HG02970 (cell line): ENCODE data around the gene ALKBH5.

ENCODE experiments used
- ATAC-seq: cut with Tn5 transposase; IDR thresholded peaks from one replicate; pipeline ENCODE4 v1.9.1; 2021; ENCODE audit warnings: mild to moderate bottlenecking, moderate library complexity, moderate number of reproducible peaks; ENCODE audit not compliant: unreplicated experiment, low FRiP score

Gene ALKBH5

DNA sequence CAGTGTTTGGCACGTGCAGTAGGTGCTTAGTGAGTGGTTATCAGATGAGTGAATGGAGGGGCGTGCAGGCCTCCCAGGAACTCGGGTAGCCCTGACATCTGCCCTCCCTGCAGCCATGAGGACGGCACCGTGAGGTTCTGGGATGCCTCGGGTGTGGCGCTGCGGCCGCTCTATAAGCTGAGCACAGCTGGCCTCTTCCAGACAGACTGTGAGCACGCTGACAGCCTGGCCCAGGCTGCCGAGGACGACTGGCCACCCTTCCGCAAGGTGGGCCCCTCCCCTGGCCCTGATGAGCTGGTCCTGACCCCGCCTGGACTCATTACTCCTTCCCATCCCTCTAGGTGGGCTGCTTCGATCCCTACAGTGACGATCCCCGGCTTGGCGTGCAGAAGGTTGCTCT, 52.9 kb downstream of the ALKBH5 start:
- ATAC-seq: no peak

DNA sequence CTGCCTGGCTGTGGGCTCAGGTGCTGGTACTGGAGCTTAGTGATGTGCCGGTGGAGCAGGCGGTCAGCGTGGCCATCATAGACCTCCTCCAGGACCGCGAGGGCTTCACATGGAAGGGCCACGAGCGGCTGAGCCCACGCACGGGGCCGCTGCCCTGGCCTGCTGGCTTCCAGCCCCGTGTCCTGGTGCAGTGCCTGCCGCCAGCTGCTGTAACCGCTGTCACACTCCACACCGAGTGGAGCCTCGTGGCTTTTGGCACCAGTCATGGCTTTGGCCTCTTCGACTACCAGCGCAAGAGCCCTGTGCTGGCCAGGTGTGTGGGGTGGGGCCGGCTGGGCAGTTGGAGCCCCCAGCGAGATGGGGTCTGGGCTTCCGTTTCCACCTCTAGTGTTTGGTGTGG, 53.8 kb downstream of the ALKBH5 start:
- no peak for ATAC-seq

DNA sequence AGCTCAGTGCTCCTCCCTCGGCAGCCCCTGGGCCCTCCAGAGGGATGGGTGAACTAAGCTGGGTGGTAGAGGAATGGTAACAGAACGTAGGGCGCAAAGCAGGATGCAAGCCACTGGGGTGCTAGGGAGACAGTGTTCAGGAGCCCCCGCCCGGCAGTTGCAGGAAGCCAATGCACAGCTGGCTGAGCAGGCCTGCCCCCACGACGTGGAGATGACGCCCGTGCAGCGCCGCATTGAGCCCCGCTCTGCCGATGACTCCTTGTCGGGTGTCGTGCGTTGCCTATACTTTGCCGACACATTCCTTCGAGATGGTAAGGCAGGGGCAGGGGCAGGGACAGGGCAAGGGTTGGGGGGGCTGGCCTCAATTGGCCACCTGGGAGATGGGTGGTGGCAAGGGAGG, 54.7 kb downstream of the ALKBH5 start:
- no peak for ATAC-seq

DNA sequence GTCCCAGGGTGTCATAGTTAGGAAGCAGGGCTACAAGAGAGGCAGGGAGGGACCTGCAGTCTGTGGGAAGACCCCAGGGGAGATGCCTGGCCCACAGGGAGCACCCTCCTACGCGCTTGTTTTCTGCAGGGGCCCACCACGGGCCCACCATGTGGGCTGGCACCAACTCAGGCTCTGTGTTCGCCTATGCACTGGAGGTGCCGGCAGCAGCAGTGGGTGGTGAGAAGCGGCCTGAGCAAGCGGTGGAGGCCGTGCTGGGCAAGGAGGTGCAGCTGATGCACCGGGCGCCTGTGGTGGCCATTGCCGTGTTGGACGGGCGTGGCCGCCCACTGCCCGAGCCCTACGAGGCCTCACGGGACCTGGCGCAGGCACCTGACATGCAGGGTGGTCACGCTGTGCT, 56.8 kb downstream of the ALKBH5 start:
- no peak for ATAC-seq

DNA sequence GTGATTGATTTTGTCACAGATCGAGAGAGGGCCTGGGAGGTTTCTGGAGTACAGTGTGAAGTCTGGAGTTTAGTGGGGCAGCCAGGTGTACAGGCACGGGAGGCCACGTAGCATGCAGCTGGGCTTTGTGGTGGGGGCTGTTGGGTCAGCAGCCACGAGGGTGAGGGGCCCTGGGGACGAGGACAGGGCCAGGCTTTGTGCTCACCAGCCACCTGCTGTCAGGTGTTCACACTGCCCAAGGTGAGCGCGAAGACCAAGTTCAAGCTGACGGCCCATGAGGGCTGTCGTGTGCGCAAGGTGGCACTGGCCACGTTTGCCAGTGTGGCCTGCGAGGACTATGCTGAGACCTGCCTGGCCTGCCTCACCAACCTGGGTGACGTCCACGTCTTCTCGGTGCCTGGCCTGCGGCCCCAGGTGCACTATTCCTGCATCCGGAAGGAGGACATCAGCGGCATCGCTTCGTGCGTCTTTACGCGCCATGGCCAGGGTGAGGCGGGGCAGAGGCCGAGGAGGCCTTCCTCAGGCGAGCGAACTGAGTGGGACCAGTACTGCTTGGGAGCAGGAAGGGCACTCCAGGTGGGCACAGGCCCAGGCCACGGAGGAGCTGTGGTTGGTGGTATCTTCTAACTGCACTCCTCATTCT, 57.7 kb downstream of the ALKBH5 start:
- ATAC-seq: no peak

DNA sequence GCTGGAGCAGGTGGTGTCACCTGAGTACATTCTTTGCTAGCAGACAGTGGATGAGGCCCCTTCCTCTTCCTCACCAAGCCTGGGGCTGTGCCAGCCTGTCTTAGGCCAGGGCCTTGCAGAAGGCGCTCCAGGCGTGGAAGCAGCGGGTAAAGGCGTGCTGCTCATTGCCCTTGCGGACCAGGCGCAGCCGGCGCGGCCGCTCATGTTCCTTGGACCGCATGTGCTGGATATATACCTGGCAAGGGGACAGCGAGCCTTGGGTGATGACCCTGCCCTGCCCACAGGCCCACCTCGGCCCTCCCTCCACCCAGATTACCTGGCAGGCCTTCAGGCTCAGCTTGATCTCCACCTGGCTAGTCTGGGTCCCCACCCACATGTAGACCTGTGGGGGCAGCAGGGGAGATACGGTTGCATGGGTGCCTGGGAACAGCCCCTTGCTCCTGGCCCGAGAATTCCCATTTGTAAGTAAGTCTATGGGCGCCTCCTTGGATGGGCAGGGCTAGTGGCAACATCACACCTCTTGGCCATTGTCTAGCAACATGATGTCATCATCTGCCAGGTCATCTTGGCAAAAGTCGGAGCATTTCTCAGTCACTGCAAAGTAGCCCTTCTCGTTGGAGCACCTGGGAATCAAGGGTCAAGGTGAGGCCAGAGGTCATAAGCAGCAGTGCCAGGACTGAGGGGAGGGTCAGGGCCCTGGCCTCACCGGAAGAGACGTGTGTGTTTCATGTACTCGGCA, 61.6 kb downstream of the ALKBH5 start:
- ATAC-seq: no peak

DNA sequence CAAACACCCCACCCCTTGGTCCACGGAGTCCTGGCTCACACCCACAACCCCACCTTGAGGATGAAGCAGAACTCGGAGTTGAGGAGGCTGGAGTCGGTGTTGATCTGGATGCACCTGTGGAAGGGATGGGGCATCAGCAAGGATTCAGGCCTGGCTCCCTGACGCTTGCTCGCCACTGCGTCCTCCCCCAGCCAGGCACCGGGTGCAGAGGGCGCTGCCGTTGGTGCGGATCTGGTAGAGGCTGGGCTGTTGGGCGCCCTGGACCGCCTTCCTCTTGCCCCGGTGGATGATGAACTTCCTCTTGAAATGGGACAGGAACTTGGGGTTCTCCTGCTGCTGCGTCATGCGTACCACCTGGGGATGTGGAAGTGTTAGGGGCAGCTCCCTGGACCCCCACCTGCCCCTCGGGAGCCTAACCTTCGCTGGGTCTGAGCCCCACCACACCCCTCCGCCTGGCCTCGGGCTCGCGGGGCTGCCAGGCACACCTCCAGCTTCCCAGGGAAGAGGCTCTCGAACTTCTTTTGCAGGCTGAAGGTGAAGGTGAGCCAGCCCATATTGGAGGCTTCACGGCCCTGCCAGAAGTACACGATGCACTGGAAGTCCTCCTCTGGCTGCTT, 62.6 kb downstream of the ALKBH5 start:
- ATAC-seq: no peak

DNA sequence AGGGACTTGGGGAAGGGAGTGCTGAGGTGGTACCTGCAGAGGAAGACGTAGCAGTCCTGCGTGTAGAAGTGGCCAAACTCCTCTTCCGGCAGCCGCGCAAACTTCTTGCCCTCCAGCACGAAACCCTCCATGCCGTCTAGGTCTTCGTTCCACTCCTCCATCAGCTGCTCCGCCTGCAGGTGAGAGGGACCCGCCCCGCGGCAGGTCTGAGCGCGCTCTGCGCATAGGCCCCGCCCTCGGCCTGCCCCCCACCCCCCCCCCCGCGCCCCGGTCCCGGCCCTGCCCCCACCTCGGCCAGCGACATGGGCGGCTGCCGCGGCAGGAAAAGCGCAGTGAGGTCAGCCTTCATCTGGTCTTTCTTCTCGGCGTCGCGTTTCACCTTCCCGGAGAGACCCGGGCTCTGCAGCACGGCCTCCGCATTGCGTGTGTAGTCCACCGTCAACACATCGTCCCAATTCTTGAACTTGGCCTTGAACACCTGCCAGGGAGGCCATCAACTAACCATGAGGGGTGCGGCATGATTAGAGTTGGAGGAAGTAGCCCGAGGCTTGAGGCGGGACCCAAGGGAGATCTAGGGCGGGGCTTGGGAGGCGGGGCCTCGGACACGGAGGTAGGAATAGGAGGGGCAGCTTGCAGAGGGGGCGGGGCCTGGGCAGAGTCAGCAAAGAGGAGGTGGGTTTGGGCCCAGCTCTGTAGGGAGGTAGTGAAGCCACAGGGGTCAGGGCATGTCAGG, 63.4 kb downstream of the ALKBH5 start:
- no peak for ATAC-seq

DNA sequence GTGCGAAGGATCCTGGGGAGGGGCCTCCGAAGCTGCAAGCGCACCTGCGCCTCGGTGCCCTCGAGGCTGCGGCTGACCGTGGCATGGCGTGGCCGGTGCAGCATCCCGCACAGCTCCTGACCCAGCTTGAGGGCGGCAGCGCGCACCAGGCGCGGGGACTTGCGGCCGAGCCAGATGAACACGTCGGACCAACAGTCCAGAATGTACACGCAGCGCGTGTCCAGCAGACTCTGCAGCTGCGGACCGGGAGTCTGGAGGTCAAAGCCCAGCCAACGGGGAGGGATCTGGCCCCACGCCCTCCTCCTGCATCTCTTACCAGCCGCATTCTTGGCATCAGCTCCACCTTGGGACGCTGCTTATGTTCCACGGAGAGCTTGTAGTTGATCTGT, 64.0 kb downstream of the ALKBH5 start:
- no peak for ATAC-seq

DNA sequence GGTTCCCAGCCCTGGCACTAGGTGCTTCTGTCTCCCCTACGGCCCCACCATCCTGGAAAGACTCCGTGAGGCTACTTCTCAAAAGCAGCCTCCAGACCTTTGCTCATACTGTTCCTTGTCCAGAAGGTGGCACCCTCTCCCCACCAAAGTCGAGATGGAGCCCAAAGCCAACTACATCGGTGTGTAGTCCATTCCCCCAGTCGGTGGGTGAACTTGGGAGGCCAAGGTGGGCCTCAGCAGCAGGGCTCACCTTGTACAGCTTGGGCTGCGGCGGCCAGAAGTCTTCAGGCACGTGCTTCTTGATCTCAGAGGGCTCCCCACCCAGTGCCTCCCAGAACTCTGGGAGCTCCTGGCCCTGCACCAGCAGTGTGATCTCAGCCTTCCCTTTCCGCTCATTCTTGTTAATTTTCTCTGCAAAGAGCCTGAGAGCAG, 64.7 kb downstream of the ALKBH5 start:
- no peak for ATAC-seq

DNA sequence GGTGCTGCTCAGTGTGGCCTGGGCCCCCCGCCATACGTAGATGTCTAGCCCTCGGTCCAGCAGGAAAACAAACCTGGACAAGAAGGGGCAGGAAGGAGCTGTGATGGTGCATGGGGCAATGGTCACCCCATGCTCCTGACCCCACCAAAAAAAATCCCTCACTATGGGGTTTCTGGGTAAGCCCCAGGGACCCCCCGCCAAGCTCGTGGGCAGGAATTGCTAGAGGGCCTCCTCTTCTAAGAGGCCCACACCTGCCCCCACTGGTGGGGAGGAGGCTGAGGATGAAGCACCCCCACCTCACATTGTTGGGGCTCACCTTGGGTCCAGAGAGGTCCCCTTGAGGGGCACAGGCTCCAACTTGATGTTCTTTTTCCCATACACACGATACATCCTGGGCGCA, 65.2 kb downstream of the ALKBH5 start:
- no peak for ATAC-seq

DNA sequence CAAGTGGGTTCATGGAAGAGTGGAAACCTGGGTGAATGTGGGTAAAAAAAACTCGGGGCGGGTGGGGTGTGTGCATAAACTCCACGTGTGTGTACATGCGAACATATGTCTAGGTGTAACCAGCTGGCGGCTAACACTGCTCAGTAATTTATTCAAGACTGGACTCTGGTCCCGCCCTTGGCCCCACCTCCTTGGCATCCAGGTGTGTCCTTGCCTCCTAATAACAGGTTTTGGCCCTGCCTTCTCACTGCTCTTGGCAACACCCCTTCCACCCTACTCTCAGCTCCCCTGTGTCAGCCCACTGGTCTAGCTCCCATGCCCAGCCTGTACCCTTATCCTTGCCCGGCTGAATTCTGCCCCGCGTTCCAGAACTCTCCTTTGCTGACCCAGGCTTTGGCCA, 66.6 kb downstream of the ALKBH5 start:
- no peak for ATAC-seq

DNA sequence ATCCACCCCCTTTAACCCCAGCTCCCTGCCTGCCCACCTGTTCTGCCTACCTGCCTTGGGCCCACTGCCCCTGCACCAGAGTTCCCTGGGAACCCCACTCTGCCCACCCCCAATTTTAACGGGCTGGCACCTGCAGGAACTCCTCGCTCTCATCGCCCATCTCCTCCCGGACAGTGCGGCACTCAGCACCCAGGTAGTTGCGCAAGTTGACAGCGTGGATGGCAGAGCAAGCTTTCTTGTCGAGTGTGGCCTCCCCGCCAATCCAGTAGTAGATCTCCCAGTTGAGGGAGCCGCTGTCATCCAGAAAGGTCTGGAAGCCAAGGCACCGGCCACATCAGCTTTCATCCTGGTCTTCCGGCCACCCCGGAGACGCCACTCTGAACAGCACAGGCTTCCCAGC, 67.1 kb downstream of the ALKBH5 start:
- no peak for ATAC-seq

DNA sequence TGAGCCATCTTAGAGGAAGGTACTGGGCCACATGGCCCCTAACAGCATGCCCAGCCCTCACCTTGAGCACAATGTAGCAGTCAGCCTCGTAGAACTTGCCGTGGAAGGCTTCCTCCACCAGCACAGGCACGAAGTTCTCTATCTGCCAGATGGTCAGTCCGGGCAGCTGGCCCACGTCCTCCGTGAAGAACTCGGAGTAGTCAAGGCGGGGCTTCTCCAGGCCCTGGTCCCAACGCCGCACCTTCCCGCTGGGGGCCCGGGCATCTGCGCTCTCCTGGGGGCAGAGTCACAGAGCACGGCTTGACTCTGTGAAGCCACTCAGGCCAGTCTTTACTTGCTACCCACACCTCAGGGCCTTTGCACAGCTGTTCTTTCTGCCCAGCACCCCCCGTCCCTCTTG, 67.6 kb downstream of the ALKBH5 start:
- ATAC-seq: no peak

DNA sequence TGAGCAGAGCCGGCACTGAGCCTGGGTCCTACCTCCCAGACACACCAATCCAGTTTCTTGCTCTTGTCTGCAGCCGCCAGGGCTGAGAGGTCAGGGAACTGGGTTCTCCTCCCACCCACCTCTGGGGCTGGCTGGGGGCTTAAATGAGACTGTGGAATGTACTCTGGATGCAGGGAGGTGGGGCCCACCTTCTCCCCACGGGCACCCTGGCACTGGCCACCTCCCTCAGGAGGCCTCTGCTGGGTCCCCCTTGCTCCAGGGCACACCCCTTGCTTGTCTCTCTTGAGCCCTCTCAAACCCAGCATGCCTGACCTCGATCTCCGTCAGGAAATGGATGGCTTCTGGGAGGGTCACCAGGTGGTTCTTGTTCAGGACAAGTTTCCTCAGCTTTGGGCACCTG, 68.5 kb downstream of the ALKBH5 start:
- no peak for ATAC-seq

DNA sequence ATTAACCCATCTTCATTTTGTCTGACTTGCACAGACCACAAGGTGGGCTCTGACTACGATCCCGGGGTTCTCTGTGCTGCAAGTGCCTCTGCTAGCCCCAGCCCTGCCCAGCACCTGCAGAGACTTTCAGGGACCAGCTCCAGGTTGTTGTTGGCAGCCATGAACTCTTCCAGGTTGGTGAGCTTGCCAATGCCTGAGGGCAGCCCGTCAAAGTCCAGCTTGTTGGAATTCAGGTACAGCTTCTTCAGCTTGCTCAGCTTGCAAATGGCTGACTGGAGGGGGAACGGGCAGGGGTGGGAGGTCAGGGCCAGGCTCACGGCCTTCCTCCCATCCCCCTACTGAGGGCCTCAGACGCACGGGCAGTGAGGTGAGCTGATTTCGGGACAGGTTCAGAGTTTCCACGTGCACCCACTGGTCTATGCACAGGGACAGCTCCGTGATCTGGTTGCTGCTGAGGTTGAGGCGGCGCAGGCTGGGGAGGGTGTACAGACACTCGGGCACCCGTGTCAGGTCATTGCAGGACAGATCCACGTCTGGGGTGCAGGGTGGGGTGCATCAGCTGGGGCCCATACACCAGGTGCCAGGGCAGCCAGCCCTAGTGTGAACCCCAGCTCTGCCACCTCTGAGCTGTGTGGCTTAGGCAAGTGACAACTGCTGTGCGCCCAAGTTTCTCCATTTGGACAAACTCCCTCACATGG, 69.7 kb downstream of the ALKBH5 start:
- ATAC-seq: no peak

DNA sequence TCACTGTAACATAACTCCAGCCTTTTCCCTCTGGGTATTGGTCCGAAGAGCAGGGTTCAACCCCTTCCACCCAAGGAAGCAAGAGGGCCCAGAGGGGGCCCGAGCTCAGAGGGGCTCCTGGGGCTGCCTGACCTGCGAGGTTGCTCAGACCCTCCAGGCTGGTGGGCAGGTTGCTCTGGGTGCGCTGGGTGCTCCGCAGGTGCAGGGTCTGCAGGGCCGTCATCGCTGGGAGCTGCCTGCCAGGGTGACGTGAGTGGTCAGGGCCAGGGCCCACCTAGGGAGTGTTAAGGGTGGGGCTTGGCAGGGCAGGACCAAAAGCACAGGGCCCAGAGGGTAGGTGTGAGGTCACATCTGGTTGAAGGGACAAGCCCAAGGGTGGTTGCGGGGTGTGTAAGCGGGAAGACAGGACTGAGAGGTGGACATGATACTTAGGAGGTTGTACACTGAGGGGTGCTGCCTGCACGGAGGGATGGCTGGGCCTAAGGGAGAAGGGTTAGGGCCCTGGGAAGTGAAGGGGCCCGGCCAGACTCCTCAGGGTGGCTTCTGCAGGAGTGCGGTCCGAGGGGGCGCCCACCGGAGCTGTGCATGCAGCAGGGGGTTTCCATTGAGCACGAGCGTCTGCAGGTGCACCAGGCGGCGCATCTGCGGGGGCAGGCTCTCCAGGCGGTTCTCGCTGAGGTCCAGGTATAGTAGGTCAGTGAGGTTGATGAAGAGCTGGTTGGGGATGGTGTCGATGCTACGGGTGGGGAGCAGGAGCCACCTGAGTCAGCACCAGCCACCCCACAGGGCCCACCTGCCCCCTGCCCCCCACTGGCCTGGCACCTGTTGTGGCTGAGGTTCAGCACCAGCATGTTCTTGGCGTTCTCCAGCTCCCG, 70.6 kb downstream of the ALKBH5 start:
- no peak for ATAC-seq

DNA sequence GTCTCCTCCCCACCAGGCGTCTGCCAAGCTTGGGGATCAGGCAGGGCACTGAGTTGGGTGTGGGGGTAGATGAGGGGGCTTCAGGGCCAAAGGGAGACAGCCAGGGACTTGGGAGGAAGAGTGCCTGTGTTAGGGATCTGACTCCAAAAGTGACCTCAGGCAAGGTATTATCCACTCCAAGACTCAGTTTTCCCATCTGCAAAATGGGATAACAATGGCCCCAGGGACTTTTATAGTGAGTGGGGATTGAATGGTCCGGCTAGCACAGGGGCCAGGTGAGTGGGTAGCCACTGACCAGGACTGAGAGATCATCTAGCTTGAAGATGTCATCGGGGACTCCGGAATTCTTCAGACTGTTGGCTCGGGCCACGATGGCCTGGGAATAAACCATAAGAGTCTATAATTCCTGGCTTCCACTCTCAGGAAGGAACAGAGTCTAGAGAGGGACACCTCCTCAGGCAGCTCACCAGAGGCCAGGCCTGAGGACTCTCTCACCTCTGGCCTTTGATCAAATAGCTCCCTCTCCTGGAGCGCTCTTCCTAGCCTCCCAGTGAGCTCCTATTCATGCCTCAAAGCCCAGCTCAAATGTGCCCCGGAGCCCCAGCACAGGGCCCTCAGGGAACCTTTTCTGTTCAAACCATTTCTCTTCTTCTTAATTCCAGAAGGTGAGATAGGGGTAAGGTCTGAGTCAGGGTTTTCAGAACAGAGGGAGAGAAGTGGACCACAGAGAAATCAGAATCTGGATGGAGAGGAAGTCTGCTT, 71.4 kb downstream of the ALKBH5 start:
- ATAC-seq: no peak

DNA sequence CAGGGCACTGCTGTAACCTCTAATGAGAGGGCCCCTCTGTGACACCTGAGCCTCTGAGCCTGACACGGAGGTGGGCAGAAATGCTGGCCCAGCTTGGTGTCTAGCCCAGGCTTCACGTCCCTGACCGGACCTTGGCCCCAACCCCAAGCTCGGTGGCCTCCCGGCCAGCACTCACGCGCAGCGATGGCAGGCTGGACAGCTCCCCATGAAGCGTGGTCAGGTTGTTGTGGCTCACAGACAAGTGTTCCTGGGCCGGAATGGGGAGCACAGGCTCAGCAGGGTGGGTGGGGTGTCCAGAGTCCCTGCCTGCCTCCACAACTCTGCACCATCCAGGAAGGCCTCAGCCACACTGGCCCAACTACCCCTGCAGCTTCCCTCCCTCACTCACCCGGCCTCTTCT, 72.7 kb downstream of the ALKBH5 start:
- no peak for ATAC-seq
